HG03175 (cell line): ENCODE measurements around the gene PTTG1.

Experiments
- ATAC-seq: cut with Tn5 transposase; IDR thresholded peaks from one replicate; pipeline ENCODE4 v1.9.1; 2021; ENCODE audit warnings: mild to moderate bottlenecking, moderate library complexity; ENCODE audit not compliant: unreplicated experiment

Gene PTTG1

DNA sequence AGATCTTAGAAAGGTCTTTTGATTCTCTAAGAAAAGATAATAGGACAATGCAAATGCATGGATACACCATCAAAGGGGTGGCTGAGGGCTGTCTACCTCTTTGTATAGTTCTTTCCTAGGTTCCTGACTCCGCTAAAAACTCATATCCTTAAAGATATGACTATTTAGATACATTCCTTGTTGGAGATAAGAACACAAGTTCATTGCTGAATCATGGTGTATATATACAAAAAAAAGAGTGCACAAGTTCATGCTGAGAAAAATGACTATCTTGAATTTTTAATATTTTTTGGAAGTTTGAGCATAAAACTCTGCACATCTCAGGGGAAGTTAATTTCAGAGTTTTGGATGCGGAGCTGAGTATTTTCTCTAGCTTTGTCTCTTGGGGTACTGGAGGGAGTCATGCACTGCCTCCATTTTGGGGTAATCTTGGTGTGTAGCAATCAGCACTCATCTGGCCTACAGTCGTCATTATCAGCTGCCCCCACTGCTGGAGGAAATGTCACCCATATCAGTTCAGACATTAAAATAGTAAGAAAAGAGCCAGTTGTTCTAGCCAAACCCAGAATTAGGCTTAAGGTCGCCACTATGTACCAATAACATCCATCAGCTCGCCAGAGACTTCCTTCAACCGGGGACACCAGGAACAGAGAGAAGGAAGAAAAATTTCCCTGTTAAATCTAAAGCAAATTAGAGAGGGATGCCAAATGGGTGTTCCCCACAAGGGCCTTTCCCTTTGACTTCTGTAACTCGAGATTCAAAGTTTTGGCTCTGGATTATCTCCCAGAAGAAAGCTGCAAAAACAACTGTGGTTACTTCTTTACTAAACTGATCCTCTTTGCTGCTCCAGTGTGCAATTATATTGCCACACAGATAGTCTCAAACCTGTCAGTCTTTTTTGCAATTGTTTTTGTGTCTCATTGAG is 49.0 kb downstream of the PTTG1 start:
- no peak for ATAC-seq

DNA sequence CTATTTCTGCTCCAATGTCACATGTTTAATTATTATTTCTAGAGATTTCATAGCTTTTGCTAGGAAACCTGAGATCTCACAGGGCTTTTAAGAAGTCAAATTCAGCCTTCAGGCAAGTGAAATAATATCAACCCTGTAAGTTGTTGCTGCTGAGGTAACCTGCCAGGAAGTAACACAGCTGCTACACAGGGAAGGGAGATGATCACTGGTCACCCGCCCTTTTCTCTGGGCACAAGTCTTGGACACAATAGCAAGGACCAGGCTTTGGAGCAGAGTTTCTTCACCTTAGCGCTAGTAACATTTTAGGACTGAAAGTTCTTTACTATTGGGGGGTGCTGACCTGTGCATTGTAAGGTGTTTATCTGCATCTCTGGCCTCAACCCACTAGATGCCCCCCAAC is 50.1 kb downstream of the PTTG1 start:
- ATAC-seq = no peak

DNA sequence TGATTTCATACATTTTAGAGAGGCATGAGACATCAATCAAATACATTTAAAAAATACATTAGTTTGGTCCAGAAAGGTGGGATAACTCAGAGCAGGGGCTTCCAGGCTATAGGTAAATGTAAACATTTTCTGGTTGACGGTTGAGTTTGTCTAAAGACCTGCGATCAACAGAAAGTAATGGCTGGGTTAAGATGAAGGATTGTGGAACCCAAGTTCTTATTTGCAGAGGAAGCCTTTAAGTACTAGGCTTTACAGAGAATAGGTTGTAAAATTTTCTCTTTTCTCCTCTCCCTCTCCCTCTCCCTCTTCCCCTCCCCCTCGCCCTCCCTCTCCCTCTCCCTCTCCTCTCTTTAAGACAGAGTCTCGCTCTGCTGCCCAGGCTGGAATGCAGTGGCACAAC is 50.8 kb downstream of the PTTG1 start:
- ATAC-seq = no peak

GRCh38 chr5:160473681-160474080 is 52.0 kb downstream of the PTTG1 start:
- no peak for ATAC-seq

DNA sequence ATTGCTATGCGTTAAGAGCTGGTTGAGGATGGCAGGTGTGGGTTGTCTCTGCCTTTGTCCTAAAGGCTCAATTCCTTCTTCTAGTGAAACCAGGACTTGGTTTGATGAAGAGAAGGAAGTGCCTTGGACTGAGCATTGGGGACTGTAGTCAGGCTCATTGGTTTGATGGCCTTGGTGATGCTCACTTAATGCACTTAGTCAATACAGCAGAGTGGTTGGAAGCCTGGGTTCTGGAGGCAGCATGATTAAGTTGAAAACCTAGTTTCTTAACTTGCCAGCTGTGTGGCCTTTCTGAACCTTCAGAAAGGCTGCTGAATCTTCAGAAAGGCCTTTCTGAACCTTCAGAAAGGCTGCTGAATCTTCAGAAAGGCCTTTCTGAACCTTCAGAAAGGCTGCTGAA is 52.4 kb downstream of the PTTG1 start:
- ATAC-seq = no peak

GRCh38 chr5:160475864-160476438 is 54.3 kb downstream of the PTTG1 start:
- ATAC-seq = no peak

GRCh38 chr5:160477266-160477970 is 55.8 kb downstream of the PTTG1 start:
- ATAC-seq = no peak

GRCh38 chr5:160478163-160478562 is 56.5 kb downstream of the PTTG1 start:
- ATAC-seq = no peak
